Activated gamma-delta T cell (primary cell): ENCODE results near the gene GOLGA5.
"Not testable (repeated sequence)": the region's sequence is repeated elsewhere in the genome, so short reads cannot be mapped to it uniquely, and the experiment has no call there.

Experiments
- DNase-seq: peaks from one replicate; lab custom pipeline; 2025; lab: John Stamatoyannopoulos, UW

Gene GOLGA5

GRCh38 chr14:92820536-92820840 lies 26.4 kb downstream of the GOLGA5 start:
- not testable (repeated sequence) for DNase-seq

GRCh38 chr14:92830902-92831301 lies 36.8 kb downstream of the GOLGA5 start:
- DNase-seq, result no peak

- DNase-seq, result no peak
Observed at GRCh38 chr14:92832137-92832700, 38.1 kb downstream of the GOLGA5 start.

GRCh38 chr14:92841930-92842329 lies 47.8 kb downstream of the GOLGA5 start:
- DNase-seq, result no peak

GRCh38 chr14:92844204-92844603 lies 50.1 kb downstream of the GOLGA5 start:
- no peak for DNase-seq

GRCh38 chr14:92846162-92846897 lies 52.2 kb downstream of the GOLGA5 start:
- DNase-seq, result no peak

GRCh38 chr14:92847278-92847677 lies 53.2 kb downstream of the GOLGA5 start:
- no peak for DNase-seq

GRCh38 chr14:92847749-92848148 lies 53.6 kb downstream of the GOLGA5 start:
- DNase-seq, result no peak

GRCh38 chr14:92848887-92849286 lies 54.8 kb downstream of the GOLGA5 start:
- no peak for DNase-seq

GRCh38 chr14:92850492-92850891 lies 56.4 kb downstream of the GOLGA5 start:
- no peak for DNase-seq

GRCh38 chr14:92853136-92853535 lies 59.0 kb downstream of the GOLGA5 start:
- DNase-seq, result not testable (repeated sequence)

GRCh38 chr14:92860049-92860840 lies 66.1 kb downstream of the GOLGA5 start:
- no peak for DNase-seq

GRCh38 chr14:92861856-92862745 lies 68.0 kb downstream of the GOLGA5 start:
- no peak for DNase-seq

- no peak for DNase-seq
Observed at GRCh38 chr14:92863286-92864080, 69.4 kb downstream of the GOLGA5 start.

- DNase-seq, result no peak
Observed at GRCh38 chr14:92865674-92866073, 71.6 kb downstream of the GOLGA5 start.

GRCh38 chr14:92866181-92866752 lies 72.2 kb downstream of the GOLGA5 start:
- no peak for DNase-seq

GRCh38 chr14:92866901-92867865 lies 73.1 kb downstream of the GOLGA5 start:
- DNase-seq, result no peak

- no peak for DNase-seq
Observed at GRCh38 chr14:92874962-92875661, 81.0 kb downstream of the GOLGA5 start.
